DMS153 treated with DMSO at 0.1 percent for 48 hours (cell line): ENCODE data around the gene AVPR1A.
"Not testable (repeated sequence)": the region's sequence is repeated elsewhere in the genome, so short reads cannot be mapped to it uniquely, and the experiment has no call there.

Experiments used
- DNase-seq: peaks from one replicate; lab custom pipeline; 2025; ENCODE audit not compliant: unreplicated experiment; lab: John Stamatoyannopoulos, UW

AVPR1A gene

DNA sequence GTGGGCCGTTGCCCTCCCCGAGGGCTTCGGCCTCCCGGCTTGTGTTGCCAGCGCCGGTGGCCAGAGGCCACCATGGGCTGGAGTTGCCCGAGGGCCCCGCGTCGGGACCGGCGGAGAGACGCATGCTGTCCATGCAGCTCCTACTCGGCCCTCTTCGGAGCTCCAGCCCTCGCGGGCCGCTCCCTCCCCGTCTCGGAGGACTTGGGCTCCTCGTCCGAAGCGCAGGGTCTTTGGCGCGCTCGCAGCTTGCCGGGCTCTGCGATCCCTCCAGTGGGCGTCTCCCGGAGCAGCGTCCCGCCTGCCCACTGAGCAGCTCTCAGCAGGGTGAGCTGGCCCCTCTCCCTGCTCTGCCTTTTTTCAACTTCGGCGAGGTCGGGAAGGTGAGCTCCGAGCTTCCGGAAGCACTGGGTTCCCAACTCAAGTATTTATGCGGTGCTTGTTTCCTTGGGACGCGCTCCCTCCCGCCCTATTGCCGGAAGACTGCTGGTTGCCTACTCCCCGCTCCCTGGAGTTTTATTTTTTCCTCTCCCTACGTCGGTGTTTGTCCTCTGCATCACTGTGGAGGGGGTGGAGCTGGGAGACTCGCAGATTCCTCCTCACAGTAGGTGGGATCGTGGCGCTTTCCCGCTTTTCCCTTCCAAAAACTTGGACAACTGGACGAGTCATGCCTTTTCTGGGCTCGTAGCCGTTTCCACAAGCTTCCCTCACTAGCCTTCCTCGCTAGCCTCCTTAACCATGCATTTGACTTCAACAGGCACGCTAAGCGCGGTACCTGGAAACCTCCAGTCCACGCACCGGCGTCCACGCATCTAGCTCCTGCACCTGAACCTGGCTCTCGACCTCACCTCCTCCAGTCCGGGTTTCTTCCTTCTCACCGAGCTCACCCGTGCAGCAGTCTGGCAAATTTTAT is at the start of gene AVPR1A:
Gene AVPR1A (minus strand): TSS at position 489 of the 910 bp plus-strand sequence. CDS start 365 bp downstream, at position 124.
- peak; percentile 27 for DNase-seq

DNA sequence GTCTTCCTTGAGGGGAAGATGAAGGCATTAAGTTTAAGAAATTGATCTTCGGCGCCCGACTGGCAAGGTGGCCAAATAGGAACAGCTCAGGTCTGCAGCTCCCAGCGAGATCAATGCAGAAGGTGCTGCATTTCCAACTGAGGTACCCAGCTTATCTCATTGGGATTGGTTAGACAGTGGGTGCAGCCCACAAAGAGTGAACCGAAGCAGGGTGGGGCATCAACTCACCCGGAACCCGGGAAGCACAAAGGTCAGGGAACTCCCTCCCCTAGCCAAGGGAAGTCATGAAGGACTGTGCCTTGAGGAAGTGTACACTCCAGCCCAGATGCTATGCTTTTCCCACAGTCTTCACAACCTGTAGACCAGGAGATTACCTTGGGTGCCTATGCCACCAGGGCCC is 45.2 kb upstream of the AVPR1A start:
- DNase-seq: no peak

DNA sequence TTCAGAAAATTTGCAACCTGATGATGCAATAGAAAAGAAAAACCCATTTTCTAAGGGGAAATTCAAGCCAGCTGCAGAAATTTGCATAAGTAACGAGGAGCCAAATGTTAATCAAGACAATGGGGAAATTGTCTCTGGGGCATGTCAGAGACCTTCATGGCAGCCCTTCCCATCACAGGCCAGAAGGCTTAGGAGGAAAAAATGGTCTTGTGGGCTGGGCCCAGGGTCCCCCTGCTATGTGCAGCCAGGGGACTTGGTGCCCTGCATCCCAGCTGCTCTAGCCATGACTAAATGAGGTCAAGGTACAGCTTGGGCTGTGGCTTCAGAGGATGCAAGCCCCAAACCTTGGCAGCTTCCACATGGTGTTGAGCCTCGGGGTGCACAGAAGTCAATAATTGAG is 28.2 kb upstream of the AVPR1A start:
- no peak for DNase-seq

DNA sequence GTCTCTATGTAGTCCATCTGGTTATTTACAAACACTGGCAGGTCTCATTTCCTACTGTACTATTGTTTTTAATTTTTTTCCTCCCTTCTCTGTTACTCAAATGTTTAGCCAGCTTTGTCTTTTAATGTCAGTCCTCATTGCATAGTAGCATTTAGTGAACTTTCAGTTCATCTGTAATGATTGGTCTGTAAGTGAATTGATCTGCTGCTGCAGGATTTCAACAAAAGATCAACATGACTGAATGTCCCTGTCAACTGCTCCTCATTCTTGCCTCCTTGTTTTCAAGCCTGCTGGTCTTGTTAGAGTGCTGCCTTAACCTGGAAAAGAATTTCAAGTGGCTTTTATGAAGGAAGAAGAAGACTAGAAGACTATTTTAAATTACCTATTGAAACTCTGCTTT is 19.3 kb upstream of the AVPR1A start:
- no peak for DNase-seq

DNA sequence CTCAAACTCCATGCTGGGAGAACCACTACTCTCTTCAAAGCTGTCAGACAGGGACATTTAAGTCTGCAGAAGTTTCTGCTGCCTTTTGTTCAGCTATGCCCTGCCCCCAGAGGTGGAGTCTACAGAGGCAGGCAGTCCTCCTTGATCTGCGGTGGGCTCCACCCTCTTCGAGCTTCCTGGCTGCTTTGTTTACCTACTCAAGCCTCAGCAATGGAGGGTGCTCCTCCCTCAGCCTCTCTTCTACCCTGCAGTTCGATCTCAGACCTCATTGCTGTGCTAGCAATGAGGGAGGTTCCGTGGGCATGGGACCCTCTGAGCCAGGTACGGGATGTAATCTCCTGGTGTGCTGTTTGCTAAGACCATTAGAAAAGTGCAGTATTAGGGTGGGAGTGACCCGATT is 16.7 kb upstream of the AVPR1A start:
- not testable (repeated sequence) for DNase-seq

DNA sequence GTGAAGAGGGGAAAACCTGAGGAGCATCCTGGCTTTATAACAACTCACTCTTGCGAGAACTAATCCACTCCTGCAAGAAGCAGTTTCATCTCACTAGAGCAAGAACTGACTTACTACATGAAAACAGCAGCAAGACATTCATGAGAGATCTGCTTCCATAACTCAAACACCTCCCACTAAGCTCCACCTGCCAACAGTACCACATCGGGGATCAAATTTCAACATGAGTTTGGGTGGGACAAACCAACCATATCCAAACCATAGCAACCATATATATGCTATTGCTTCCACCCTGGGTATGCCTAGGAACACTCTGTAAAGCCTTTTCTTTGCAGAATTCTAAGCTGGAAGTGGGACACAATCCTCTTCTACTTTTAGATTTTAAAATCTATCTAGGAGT is 13.9 kb upstream of the AVPR1A start:
- no peak for DNase-seq

DNA sequence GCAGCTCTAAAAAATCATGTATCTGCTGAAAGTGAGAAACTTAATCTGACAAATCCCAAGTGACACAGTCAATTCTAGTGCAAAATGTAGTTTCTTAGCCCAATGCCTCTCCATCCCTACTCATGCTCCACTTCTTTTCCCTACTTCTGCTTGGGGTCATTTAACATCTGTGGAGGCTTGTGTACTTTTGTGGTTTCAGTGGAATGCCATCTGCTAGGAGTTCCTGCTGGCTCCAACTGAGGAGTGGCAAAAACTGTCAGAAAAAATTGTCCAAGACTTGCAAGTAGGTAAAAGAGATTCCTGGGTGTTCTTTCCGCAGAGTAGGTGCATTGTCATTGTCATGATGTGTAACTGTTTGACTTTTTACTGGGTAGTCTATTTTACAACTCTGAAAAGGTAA is 12.5 kb upstream of the AVPR1A start:
- DNase-seq: no peak

DNA sequence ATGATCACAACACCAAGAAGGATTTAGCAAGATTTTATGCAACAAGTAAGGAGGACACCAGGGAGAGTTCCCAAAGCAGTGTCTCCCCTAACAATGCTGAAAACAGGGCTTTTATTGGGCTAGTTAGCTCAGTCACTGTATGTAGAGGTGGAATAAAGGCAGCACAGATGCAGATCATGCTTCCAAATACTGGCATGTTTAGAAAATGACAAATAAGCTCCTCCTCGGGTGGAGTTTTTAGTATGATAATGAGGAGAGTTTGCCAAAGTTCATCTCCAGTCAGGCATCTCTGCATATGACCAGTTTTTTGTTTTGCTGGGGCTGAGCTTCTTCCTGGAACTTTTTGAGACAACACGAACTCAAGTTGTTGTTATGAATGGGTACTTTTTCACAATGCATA is 4.4 kb upstream of the AVPR1A start:
- no peak for DNase-seq

DNA sequence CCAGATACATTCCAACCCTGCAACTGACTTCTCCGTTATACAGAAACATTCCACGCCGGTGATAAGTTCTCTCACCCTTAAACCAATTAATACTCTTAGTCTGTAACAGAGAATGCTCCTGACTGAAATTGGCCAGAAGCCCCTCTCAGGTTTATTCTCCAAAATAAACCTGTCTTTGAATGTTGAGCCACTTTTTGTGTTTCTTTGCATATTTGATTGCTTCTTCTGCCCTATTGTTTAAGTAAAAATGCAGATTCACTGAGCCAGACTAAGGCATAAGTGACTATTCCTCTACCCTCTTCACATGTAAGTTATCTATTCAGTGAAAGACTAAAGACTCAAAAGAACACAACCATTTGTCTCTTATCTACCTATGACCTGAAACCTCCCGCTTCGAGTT is 3.6 kb upstream of the AVPR1A start:
- no peak for DNase-seq

DNA sequence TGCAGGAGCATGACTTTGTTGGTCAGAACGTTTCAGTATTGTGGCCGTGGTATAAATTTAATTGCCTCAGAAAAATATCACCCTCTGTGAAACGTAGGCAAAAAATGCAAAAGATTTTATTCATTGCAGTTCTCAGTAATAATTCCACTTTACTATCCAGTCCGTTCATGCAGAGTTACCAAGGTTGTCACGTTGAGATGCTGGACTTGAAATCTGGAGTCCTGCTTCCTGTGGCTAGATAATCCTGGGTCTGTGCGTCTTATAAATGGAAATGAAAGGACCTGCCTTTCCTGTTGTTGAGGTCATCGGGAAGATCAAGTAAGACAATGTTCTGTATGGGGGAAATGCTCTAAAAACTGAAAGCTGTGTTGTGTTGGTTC is 1.3 kb upstream of the AVPR1A start:
- DNase-seq: no peak

DNA sequence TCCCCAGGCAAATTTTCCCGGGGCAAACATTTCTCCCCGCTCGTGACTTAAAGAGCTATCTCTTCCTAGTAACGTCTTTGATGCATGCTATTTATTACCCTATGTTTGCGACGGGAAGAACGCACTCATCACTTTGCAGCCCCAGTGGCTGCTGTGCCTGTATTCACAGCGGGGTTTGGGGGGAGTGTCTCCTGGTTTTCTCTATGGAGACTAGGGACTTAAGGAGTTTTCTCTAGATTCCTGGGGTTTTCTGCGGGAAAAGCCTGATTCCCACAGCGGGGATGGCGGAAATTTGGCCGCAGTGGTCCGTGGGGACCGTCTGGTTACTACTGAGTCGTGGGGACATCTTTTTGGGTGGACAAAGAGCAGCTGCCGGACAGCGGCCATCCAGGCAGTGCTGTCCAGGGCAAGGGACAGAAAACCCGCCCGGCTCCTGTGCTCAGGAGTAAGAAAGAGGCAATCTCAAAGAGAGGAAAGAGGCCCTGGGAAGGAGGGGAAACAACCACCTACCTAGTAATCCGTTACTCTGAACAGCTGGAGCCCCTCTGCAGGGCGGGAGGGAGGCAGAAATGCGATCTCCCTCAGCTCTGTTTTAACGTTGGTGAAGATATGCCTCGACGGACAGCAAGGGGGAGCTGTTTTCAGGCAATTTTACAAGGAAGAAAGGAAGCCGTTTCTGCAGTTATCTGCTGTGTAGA is 771 bp upstream of the AVPR1A start:
- peak; percentile 39 for DNase-seq

DNA sequence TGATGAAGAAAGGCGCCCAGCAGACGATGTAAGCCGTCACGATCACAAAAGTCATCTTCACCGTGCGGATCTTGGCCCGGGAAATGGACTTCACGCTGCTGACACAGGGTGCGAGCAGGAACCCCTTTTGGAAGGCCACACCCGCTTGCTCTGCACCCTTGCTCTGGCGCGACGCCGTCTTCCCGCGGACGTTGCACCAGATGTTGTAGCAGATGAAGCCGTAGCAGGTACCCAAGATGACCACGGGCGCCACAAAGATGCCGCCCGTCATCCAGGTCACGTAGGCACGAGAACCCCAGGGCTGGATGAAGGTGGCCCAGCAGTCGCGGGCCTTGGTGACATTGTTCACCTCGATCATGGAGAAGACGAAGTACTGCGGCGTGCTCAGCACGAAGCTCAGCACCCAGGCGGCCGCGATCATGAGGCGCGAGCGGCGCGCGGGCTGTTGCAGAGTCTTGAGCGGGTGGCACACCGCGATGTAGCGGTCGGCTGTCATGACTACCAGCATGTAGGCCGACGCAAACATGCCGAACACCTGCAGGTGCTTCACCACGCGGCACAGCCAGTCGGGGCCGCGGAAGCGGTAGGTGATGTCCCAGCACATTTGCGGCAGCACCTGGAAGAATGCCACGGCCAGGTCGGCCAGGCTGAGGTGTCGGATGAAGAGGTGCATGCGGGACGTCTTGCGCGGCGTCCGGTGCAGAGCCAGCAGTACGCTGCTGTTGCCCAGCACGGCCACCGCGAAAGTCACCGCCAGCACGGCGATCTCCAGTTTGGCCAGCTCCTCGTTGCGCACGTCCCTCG is 890 bp downstream of the AVPR1A start:
- DNase-seq: peak; percentile 32

DNA sequence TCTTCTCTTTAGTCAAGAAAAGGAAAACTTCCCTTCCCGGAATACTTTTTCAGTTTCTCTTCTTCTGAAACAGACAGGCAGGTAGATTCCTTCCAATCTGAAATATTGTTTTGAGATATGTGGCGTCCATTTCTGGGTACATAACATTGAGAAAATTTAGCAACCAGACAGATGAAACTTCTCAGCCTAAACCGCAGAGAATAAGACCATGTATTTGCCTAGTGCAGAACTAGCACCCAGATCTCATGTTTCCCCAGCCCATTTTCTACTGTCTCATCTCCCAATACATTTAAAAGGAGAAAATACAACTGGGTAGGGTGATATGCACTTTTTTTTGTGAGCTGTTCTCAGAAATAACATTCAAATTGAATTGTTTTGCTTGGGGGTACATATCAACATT is 6.4 kb downstream of the AVPR1A start:
- DNase-seq: no peak

DNA sequence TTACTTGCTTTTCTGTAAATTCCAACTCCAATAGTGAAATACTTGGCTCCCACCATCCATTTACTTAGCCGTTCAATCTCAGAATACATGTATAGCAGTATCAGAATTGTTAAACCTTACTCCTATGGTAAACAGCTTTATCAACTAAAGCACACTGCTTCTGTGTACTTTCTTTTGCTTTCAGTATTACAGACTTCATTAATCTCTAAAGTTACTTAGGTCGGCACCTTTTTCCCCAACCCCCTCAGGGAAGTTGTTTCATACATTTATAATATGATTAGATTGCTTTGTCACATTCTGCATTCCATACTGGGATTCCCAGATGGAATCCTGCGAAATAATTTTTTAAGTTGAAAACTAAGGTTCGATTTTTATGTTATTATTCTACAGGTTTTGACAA is 12.5 kb downstream of the AVPR1A start:
- DNase-seq: no peak

DNA sequence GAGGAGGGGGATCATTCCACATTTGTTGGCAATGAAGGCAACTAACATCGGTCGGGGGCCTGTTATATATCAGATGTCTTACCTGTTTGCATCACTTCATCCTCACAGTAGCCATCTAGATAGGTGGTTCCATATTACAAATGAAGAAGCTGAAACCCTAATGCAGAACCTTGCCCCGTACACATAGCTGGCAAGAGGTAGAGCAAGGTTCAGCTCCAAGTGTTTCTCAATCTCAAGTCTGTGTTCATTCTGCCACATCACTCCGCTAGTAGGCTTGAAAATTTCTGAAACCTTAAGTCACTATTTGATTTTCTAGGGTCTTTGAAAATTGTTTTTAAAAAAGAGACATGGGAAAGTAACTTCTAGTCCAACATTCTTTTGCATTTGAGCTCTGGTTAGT is 17.0 kb downstream of the AVPR1A start:
- DNase-seq: no peak

DNA sequence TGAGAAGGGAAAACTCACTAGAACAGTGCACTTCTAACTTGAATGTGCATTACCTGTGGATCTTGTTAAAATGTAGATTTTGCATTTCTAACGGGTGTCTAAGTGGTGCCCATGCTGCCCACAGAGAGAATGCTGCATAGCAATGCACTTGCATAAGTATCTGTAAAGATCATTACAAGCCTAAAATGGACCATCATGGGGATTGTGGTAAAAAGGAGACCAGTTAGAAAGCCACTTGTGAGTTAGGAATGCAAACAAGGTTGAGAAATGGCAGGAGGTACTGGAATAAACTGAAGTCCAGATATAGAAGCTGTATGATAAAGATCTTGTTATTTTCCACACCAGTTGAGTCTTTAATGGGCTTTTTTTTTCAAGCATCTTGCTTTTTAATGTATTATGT is 18.8 kb downstream of the AVPR1A start:
- DNase-seq: no peak

DNA sequence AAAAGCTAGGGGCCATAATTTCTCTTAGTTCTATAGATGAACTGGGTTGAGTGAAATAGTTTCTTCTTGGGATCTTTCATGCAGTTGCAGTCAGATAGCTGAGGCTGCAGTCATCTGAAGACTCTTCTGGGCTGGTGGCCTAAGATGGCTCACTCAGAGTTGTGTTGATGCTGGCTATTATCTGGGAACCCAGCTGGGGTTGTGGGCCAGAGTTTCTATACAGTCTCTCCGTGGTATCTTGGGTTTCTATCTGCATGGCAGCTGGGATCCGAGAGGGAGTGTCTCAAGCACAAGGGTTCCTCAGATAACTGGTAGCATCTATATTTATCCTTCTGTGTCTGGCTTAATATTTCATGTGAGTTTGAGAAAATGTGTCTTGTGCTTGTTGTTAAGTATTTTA is 21.1 kb downstream of the AVPR1A start:
- no peak for DNase-seq

DNA sequence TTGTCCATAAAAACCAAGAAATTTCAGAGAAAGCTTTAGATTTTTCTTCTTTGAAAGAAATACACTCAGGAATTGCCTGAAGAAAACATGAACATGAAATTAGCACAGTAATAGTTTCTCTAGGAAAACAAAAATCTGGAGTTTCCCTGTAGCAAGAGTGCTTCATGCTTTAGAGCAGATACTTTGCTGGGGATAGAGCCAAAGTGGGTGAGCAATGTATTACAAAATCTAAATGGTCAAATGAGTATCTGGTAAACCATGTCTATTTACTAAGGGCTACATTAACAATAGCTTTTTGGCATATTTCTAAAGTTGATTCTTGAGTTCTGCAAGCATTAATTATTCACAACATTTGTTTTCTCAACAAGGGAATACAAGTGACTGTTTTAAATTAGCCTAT is 26.2 kb downstream of the AVPR1A start:
- no peak for DNase-seq

DNA sequence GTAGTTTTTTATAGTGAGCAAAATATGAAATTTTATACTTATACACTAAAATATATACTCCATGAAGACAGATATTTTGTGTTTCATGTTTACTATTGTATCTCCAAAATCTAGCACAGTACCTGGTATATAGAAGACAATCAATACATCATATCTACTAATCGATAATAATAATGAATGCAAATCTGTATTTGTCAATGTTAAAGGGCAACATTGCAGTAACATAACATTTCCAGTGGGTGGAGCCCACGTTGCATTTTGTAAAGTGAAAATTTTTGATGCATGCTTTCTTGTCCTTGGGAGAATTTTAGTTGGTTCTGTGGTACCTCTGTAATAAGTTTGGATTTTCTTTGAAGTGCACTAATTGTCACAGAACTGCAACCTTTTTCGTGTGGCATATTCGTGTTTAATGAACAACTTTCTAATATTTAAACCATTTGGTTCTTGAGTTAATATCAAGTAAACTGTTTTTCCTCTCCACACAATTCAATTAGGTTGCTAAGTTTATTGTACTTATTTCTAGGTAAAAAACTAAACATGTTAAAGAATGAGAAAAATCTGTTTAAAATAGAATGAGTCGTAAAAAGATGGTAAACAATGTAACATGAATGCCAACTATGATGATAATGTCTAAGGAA is 47.4 kb downstream of the AVPR1A start:
- peak; percentile 51 for DNase-seq

DNA sequence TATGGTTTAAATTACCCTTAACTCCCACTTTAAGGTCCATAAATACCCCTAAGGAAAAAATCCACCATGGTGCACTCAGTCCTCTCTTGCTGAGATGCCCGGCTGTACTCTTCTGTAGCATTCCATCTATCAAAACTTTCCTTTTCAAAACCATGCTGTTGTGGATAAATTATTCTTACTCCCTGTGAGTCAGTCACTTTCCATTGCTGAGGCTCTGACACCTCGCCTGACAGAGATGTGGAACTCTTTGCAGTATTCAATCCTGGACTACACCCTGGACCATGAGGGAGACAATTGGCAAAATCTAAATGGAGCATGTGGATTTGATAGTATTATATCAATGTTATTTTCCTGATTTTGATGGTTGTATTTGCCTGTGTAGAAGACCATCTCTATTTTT is 49.1 kb downstream of the AVPR1A start:
- DNase-seq: no peak

DNA sequence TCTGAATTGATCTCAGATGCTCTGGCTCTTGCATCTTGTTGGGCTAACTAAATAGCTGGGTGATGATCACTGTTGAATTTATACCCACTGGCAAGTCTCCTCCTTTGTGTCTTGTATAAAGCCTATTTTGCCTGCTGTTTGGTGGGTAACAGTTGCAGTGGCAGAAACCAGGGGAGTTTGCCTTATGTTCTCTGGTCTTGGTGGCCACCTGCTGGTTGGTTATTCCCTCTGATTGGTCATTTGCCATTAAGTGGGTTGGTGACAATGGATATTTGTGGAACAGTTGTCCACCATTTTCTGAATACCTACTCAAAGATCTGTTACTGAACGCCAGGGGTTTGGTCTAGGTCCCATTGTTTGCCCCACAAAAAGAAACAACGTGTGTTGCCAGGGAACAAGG is 52.1 kb downstream of the AVPR1A start:
- peak; percentile 13 for DNase-seq
